PC-9 (cell line): Measurements from ENCODE around the gene SMARCC2. TPM values are rescaled to one million over a fixed set of nuclear protein-coding genes. Genes with fewer than 3 reads are reported as not detected.

Experiments
- BruUV-seq: library from RNA; stranded (reverse); fragments of 400-500 nt; replicated peaks from 2 replicates; lab custom pipeline; 2021; lab: Mats Ljungman, UMichigan
- CTCF ChIA-PET: fragments of 300-600 bp; sonication (Branson Sonifier 250); formaldehyde crosslinking; loops from one replicate; lab custom pipeline; 2022; ENCODE audit warnings: antibody characterized with exemption; lab: Charles Lee
- POLR2A ChIA-PET: fragments of 300-600 bp; sonication (Branson Sonifier 250); formaldehyde crosslinking; loops from one replicate; lab custom pipeline; 2022; ENCODE audit warnings: antibody characterized with exemption; ENCODE audit not compliant: unreplicated experiment; lab: Charles Lee
- DNase-seq, 2 experiments: peaks; one replicate each; pipeline versions ENCODE4 v3.0.0 to v3.0.0-alpha.2; 2015 to 2022; ENCODE audit warnings: mixed read lengths in 1 of 2
- H2AFZ ChIP-seq: fragments of 200-600 bp; sonication (generic); 2 replicates; pipeline ENCODE4 v1.8.1; 2017; ENCODE audit warnings: antibody characterized with exemption
- H3F3A ChIP-seq: fragments of 200-600 bp; sonication (generic); 2 replicates; pipeline ENCODE4 v1.8.1; 2017; ENCODE audit warnings: antibody characterized with exemption, mild to moderate bottlenecking, low read depth; ENCODE audit not compliant: insufficient read depth
- H3K27ac ChIP-seq: fragments of 200-600 bp; sonication (generic); 2 replicates; pipeline ENCODE4 v1.6.1; 2016; ENCODE audit warnings: mixed run types
- H3K27me3 ChIP-seq: fragments of 200-600 bp; sonication (generic); 2 replicates; pipeline ENCODE4 v1.6.1; 2016; ENCODE audit warnings: low read depth, mixed run types; ENCODE audit not compliant: insufficient read depth
- H3K36me3 ChIP-seq: fragments of 200-600 bp; sonication (generic); 2 replicates; pipeline ENCODE4 v1.6.1; 2016; ENCODE audit warnings: low read depth, mixed run types
- H3K4me1 ChIP-seq: fragments of 200-600 bp; sonication (generic); replicated peaks from 2 replicates; pipeline ENCODE4 v1.6.1; 2016; ENCODE audit warnings: mixed run types; ENCODE audit not compliant: insufficient read depth
- H3K4me2 ChIP-seq: fragments of 200-600 bp; sonication (generic); 2 replicates; pipeline ENCODE4 v1.6.1; 2017; ENCODE audit warnings: mixed run types
- H3K4me3 ChIP-seq: fragments of 200-600 bp; sonication (generic); 2 replicates; pipeline ENCODE4 v1.6.1; 2016; ENCODE audit warnings: mixed run types
- H3K79me2 ChIP-seq: fragments of 200-600 bp; sonication (generic); 2 replicates; pipeline ENCODE4 v1.6.1; 2017; ENCODE audit warnings: low read depth, mixed run types
- H3K9me2 ChIP-seq: fragments of 200-600 bp; sonication (generic); 2 replicates; pipeline ENCODE4 v1.8.1; 2017; ENCODE audit warnings: mild to moderate bottlenecking; ENCODE audit not compliant: insufficient read depth
- H3K9me3 ChIP-seq: fragments of 200-600 bp; sonication (generic); 2 replicates; pipeline ENCODE4 v1.8.1; 2016; ENCODE audit warnings: low read depth; ENCODE audit not compliant: insufficient read depth
- H4K20me1 ChIP-seq: fragments of 200-600 bp; sonication (generic); 2 replicates; pipeline ENCODE4 v1.8.1; 2017; ENCODE audit not compliant: insufficient read depth
- EZH2 ChIP-seq: fragments of 200-600 bp; sonication (generic); IDR thresholded peaks from 2 replicates; pipeline ENCODE4 v1.8.0; 2017; ENCODE audit warnings: antibody characterized with exemption, low read depth
- intact Hi-C: fragments of 100-400 bp; cut with micrococcal nuclease; formaldehyde crosslinking; loops from one replicate; pipeline ENCODE4 v1.10.0; 2022; ENCODE audit not compliant: unreplicated experiment
- total RNA-seq: library from RNA; stranded (reverse); gene quantifications from 2 replicates; pipeline ENCODE4 v1.2.3, GENCODE V29; 2021
- TF ChIP-seq, protein P1 (sequence below): fragments of 200-600 bp; sonication (generic); conservative IDR thresholded peaks from 2 replicates; pipeline ENCODE4 v1.6.1; 2017; ENCODE audit warnings: mixed run types, antibody characterized with exemption, mild to moderate bottlenecking, moderate library complexity

SMARCC2 gene
- total RNA-seq, 1 experiment from 2014 or later = 86.4 TPM

DNA sequence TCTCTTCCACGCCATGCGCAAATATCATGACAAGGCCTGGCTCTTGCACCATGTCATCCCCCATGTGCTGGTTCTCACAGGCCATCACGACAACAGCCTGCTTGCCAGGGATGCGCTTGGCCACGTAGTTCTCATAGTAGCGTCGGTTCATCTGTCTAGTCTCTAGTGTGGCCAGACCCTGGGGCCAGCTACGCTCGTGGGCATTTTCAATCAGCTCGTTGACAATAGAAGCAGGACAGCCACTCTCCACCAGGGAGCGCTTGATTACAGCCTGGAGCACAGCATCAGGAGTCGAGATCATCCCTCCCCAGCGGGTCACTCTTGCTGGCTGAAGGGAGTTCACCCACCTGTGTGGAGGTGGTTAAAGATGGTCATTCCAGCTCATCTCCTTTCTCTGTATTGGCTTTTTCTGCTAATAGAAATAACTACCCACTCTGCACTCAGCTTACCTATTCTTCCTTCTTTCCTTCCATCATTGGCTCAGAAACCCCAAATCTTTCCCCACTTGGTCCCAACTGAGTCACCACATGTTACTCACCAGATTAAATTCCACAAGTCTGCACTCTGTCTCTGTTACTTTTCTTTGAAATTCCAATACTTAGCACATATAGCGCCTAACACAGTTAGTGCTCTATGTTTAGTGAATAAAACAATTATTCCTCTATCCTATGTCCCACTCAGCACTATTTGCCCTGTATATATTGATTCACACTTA, 17.3 kb upstream of the SMARCC2 start:
- H3K9me2 ChIP-seq = no peaks in the 10 kb centered on the region
- intact Hi-C loops = no loop called here
- H3K27ac ChIP-seq = no peak overlapping the region
- ChIA-PET CTCF (interaction anchor here (1.5 kb wide), 1 partner anchor 16 kb away, joined by 7 read pairs; the partner anchor contains the start of gene RNF41), POLR2A (interaction anchor here (0.6 to 0.7 kb wide), 2 partner anchors 15 to 129 kb away, joined by 6 read pairs; partner anchors contain the start of gene RNF41)
- DNase-seq = peak in 1 of 2 experiments; percentile 31
- no peak overlapping the region for H2AFZ ChIP-seq
- H3K36me3 ChIP-seq = peaks cover 9% of the 10 kb centered on the region; the same call in 1 of the 2 replicates
- H3K4me2 ChIP-seq = no peak overlapping the region
- no peaks in the 10 kb centered on the region for H3K9me3 ChIP-seq
- H3K4me3 ChIP-seq = no peak overlapping the region
- H3K79me2 ChIP-seq = no peaks in the 10 kb centered on the region
- H3F3A ChIP-seq = peaks cover 8% of the 10 kb centered on the region; the same call in 1 of the 2 replicates
- BruUV-seq = no TSS peak
- TF ChIP-seq, protein P1, sequence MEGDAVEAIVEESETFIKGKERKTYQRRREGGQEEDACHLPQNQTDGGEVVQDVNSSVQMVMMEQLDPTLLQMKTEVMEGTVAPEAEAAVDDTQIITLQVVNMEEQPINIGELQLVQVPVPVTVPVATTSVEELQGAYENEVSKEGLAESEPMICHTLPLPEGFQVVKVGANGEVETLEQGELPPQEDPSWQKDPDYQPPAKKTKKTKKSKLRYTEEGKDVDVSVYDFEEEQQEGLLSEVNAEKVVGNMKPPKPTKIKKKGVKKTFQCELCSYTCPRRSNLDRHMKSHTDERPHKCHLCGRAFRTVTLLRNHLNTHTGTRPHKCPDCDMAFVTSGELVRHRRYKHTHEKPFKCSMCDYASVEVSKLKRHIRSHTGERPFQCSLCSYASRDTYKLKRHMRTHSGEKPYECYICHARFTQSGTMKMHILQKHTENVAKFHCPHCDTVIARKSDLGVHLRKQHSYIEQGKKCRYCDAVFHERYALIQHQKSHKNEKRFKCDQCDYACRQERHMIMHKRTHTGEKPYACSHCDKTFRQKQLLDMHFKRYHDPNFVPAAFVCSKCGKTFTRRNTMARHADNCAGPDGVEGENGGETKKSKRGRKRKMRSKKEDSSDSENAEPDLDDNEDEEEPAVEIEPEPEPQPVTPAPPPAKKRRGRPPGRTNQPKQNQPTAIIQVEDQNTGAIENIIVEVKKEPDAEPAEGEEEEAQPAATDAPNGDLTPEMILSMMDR = peak; percentile 43; the same call in 1 of the 2 replicates
- no peak for TF ChIP-seq EZH2
- H3K27me3 ChIP-seq = no peaks in the 10 kb centered on the region
- H3K4me1 ChIP-seq = no peaks in the 10 kb centered on the region
- H4K20me1 ChIP-seq = peaks cover 5% of the 10 kb centered on the region; the same call in 1 of the 2 replicates

DNA sequence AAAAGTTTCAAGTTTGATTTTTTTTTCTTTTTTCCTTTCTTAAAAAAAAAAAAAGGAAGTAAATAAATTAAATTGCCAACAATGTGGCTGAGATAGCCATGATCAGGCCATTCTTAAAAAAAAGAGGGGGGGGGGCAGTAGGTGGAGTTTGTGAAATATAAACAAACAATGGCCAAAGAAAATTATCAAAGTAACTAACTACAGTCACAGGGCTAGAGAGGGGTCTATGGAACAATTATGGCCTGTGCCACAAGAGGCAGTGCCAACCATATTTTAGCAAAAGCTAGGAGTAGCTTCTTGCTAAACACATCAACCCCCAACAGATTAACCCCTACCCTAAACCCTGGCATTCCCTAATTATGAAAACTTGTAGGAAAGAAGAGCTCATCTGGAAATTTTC, 16.2 kb upstream of the SMARCC2 start:
- peaks cover 8% of the 10 kb centered on the region; the same call in 1 of the 2 replicates for H3F3A ChIP-seq
- POLR2A ChIA-PET = no interaction called here
- TF ChIP-seq, protein P1 = no peak; the same call in 1 of the 2 replicates
- TF ChIP-seq EZH2 = no peak
- H3K9me2 ChIP-seq = no peaks in the 10 kb centered on the region
- DNase-seq = no peak
- no peaks in the 10 kb centered on the region for H3K4me1 ChIP-seq
- H2AFZ ChIP-seq = no peak overlapping the region
- no peaks in the 10 kb centered on the region for H3K27me3 ChIP-seq
- no peaks in the 10 kb centered on the region for H3K9me3 ChIP-seq
- H3K4me3 ChIP-seq = no peak overlapping the region
- H3K4me2 ChIP-seq = no peak overlapping the region
- no peaks in the 10 kb centered on the region for H3K79me2 ChIP-seq
- no peak overlapping the region for H3K27ac ChIP-seq
- intact Hi-C loops = no loop called here
- CTCF ChIA-PET = no interaction called here
- H4K20me1 ChIP-seq = peaks cover 5% of the 10 kb centered on the region; the same call in 1 of the 2 replicates
- BruUV-seq = no TSS peak
- peaks cover 9% of the 10 kb centered on the region; the same call in 1 of the 2 replicates for H3K36me3 ChIP-seq

DNA sequence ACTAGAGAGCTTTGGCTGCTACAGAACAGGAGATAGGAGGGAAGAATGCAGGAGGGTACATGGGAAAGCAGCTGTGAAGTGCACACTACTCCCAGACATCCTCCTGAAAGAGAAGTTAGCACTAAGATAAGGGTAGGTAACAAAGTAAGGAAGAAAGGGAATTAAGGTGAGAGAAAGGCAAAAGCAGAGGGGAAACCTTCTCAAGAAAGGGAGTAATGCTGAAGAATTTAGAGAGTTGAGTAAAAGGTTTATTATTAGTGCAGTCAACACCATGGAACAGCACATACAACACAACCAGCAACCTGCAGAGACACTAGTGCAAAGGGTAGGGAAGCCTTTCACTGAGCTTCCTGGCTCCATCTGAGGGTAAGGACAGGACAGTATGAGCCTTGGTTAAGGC, 15.0 kb upstream of the SMARCC2 start:
- Histone ChIP-seq H4K20me1 (peaks cover 5% of the 10 kb centered on the region; the same call in 1 of the 2 replicates), H2AFZ (no peak overlapping the region), H3K4me1 (no peaks in the 10 kb centered on the region), H3K27ac (no peak overlapping the region), H3K9me3 (no peaks in the 10 kb centered on the region), H3K79me2 (no peaks in the 10 kb centered on the region), H3F3A (peaks cover 8% of the 10 kb centered on the region; the same call in 1 of the 2 replicates), H3K36me3 (peaks cover 9% of the 10 kb centered on the region; the same call in 1 of the 2 replicates), H3K4me3 (no peak overlapping the region), H3K4me2 (no peak overlapping the region), H3K9me2 (no peaks in the 10 kb centered on the region), H3K27me3 (no peaks in the 10 kb centered on the region)
- intact Hi-C loops = no loop called here
- POLR2A ChIA-PET = no interaction called here
- no TSS peak for BruUV-seq
- DNase-seq = no peak
- CTCF ChIA-PET = no interaction called here
- no peak for TF ChIP-seq EZH2
- TF ChIP-seq, protein P1 = no peak
